Stimulated activated CD8-positive, alpha-beta memory T cell treated with anti-CD3 and anti-CD28 coated beads, Interleukin-4, amount 100 ng/mL, for 24 hours (primary cell): ENCODE data around the gene SPATA32.

Experiments
- DNase-seq: peaks from one replicate; pipeline ENCODE4 v3.0.0-alpha.2; 2020; ENCODE audit warnings: low read depth

Gene SPATA32

DNA sequence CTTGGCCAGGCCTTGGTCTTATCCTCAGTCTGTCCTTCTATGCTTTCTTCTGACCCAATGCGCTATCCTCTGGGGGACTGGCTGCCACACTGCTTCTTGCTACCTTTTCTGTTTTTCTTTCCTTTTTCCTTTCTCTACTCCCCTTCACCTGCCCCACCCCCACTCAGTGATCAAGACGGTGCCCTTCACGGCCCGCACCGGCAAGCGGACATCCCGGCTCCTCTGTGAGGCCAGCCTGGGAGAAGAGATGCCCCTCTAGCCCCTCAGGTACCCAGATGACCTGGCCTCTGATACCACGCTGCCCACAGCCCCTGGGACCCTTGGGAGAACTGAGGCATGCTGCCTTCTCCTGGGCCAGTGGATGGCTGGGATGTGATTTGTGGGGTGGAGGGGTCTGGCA lies 15.6 kb downstream of the SPATA32 start:
- no peak for DNase-seq

DNA sequence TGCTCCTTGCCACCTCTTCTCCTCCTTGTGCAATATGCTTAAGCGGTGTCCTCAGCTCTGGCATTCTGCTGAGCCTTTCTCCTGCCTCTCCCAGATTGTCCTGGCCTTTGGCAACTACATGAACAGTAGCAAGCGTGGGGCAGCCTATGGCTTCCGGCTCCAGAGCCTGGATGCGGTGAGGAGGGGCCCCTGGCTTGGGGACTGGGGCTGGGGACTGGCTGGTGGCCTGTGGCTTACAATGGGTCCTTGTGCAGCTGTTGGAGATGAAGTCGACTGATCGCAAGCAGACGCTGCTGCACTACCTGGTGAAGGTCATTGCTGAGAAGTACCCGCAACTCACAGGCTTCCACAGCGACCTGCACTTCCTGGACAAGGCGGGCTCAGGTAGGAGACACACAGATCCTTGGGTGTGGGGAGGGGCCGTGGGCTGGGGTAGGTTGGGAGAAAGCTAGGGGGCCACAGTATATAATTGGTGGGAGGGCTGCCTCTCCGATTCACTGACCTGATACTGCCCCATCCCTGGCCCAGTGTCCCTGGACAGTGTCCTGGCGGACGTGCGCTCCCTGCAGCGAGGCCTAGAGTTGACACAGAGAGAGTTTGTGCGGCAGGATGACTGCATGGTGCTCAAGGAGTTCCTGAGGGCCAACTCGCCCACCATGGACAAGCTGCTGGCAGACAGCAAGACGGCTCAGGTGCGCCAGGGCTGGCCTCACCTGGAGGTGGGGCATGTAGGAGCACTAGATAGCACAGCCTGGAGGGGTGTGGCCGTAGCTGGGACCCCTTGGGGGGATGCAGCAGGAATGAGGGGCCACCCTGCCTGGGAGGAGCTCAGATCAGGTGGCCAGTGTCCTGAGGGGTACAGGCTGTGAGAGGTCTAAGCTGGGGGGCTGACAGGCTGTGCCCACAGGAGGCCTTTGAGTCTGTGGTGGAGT lies 16.9 kb downstream of the SPATA32 start:
- no peak for DNase-seq

DNA sequence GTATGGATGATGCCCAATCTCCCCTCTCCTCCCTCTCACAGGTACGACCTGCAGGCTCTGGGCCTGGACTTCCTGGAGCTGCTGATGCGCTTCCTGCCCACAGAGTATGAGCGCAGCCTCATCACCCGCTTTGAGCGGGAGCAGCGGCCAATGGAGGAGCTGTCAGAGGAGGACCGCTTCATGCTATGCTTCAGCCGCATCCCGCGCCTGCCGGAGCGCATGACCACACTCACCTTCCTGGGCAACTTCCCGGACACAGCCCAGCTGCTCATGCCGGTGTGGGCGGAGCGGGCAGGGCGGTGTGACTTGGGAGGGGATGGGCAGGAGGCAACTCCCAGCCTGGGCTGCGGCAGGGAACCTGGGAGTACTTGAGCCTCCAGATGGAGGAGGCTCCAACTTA lies 18.1 kb downstream of the SPATA32 start:
- no peak for DNase-seq

DNA sequence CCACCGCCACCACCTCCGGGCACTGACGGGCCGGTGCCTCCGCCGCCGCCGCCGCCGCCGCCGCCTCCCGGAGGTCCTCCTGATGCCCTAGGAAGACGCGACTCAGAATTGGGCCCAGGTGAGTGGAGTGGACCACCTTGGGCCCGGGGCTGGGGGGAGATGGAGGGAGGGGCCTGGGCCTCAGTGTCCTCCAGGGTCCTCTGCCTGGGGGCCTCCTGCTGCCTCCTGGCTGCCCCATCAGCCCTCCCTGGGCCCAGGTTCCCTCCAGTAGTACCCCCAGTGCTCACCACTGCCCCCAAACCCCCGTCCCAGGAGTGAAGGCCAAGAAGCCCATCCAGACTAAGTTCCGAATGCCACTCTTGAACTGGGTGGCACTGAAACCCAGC lies 19.9 kb downstream of the SPATA32 start:
- DNase-seq: no peak

DNA sequence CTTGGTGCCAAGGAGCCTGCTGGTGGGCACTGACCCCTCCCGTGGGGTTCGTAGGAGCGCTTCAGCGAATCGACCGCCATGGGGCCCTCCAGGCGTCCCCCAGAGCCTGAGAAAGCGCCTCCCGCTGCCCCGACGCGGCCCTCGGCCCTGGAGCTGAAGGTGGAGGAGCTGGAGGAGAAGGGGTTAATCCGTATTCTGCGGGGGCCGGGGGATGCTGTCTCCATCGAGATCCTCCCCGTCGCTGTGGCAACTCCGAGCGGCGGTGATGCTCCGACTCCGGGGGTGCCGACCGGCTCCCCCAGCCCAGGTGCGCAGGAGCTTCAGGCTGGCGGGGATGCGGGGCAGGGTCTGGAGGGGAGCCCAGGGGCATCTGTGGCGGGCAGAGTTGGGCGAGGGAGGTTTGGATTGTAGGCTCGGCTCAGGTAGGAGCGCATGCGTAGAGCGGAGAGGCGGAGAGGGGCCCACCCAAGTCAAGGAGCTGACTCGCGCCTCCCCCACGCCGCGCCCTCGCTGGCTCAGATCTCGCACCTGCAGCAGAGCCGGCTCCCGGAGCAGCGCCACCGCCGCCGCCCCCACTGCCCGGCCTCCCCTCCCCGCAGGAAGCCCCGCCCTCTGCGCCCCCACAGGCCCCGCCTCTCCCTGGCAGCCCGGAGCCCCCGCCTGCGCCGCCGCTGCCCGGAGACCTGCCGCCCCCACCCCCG lies 20.4 kb downstream of the SPATA32 start:
- DNase-seq: no peak

DNA sequence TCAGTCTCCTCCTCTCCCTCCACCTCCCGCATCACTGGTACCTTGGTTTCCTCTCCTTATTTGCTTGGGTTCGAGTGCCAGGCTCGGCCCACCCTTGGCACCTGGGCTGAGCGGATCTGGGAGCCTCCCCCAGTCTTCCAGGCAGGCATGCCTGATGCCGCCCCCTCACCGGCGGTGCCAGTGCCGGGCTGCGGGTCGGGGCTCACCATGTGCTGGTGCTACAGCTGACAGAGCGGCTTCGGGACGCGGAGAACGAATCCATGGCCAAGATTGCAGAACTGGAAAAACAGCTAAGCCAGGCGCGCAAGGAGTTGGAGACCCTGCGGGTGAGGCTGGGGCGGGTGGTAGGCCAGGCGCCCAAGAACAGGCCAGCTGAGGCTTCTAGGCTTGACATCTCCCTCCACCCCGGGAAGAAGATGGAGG lies 21.0 kb downstream of the SPATA32 start:
- DNase-seq: no peak

DNA sequence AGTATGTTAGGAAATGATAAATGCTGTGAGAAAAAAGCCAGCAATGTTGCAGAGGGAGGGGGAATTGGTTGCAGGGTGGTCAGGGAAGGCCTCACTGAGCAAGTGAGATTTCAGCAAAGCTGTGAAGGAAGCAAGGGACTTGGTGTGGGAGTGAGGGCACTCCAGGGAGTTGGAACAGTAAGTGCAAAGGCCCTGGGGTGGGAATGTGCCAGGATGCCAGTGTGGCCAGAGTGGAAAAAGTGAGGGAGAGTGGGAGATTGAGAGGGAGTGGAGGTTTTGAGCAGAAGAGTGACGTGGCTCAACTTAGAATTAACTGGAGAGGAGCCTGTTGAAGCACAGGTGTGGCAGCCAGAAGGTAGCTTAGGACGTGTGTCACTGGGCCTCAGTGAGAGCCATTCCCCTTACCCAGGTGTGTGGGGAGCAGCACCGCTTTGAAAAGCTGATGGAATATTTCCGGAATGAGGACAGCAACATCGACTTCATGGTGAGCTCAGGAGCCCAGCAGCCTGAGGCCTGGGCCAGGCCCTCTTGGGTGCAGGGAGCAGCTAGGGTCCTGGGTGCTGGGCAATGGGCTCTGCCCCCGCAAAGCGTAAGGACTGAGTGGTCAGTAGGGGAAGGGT lies 23.6 kb downstream of the SPATA32 start:
- DNase-seq: no peak

DNA sequence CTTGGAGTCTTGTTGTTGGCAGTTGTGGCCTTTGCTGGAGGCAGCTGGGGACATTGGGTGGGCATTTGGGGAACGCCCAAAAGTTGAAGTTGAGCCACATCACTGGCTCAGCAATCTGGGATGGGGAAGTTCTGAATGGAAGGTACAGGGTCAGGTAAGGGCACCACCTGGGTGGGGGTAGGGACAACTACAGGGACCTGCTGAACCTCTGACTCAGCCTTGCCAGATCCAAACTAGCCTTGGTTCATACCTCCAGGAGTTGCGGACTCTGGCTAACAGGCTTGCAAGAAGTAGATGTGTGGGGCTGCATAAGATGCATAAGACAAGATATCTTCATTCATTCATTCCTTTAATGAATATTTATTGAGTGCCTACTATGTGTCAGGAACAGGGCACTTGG lies 24.2 kb downstream of the SPATA32 start:
- DNase-seq: no peak

DNA sequence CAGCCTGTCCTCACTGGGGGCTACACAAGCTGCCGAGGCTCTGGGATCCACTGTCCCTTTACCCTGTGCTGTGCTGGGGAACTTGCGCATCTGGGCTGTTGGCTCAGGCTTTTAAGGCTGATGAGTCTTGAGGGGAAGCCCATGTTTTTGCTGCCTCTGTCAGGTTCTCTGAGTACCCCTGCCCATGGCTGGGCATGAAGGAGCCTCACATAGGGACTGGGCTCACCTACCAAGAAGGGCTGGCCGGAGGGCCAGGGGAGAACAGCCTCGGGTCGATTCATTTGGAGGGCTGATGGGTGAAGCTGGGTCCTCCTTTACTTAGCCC lies 25.6 kb downstream of the SPATA32 start:
- DNase-seq: no peak

DNA sequence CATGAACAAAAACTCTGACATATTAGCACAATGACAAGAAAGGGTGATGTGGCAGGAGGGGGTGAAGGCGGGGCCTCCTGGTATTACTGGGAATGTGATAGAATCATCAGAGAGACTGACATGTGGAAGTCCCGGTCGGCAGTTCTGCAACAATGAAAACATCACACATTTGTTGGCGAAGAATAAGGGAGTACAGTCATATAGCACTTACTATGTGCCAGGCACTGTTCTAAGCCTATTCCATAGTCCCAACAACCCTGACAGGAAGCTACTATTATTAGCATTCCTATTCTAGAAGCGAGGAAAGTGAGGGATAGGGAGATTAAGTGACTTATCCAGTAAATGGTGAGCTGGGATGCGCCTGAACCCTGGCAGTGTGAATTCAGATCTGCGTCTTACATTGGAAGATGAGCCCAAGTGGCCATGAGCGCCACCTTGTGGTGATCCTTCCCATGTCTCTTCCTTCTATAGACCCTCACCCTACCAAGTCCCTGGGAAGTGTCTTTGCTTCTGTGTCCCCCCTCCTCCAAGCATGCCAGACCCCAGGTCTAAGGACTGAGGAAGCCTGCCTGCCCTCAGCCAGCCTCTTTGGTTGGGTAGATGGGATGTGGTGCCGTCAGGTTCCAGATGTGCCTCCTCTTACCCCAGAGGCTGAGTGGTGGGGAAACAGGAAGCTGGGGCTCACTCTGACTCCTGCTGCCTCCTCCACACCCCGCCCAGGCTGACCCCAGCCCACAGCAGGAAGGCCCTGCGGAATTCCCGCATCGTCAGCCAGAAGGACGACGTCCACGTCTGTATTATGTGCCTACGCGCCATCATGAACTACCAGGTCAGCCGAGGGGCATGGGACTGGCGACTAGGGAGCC lies 26.2 kb downstream of the SPATA32 start:
- peak; percentile 68 for DNase-seq

DNA sequence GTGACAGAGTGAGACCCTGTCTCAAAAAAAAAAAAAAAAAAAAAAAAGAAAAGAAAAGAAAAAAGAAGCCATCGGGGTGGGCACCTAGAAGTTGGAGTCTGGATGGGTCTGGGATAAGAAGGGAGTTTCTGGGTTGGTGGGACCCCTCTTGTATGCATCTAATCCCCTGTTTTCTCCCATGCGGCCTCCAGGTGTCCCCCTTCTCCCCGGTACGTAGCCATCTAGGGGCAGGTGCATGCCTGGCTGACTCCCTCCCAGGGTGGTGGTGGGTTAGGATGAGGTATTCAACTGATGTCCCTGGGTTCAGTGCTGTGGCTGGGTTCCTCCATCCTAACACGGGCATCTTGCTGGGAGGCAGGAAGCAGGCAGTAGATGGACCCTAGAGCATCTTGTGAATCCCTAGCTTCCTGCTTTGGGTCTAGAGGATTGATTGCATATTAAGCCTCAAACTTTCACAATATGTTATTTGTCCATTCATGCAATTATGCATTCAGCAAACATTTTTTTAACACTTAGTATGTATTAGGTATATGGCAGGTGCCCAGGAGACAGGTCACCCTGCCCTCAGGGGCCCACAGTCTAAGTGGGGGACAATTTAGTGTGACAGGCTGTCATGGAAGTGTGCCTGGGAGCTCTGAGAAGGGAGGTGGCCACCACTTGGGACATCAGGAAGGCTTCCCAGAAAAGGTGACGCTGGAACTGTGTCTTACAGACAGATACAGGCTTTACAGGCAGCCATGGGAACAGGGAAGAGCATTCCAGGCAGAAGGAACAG lies 27.1 kb downstream of the SPATA32 start:
- DNase-seq: no peak

DNA sequence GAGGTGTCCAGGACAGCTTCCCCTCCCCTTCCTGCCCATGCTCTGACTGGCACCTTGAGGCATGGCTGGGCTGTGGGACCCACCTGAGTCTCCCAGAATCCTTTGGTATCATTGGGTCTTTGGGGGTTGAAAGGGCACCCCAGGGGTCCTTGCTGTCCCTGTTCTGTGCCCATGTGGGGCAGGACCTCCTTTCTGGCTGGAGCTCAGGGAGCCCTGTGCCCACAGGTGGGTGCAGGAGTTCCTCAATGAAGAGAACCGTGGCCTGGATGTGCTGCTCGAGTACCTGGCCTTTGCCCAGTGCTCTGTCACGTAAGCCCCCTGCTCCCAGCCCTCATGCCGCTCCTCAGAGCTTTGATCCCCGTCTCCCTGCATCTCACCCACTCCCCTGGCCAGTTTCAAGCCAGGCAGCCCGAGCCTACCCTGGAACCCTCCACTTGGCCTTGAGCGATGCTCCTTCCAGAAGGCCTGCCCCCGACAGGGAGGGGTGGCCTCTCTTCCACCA lies 28.4 kb downstream of the SPATA32 start:
- no peak for DNase-seq

DNA sequence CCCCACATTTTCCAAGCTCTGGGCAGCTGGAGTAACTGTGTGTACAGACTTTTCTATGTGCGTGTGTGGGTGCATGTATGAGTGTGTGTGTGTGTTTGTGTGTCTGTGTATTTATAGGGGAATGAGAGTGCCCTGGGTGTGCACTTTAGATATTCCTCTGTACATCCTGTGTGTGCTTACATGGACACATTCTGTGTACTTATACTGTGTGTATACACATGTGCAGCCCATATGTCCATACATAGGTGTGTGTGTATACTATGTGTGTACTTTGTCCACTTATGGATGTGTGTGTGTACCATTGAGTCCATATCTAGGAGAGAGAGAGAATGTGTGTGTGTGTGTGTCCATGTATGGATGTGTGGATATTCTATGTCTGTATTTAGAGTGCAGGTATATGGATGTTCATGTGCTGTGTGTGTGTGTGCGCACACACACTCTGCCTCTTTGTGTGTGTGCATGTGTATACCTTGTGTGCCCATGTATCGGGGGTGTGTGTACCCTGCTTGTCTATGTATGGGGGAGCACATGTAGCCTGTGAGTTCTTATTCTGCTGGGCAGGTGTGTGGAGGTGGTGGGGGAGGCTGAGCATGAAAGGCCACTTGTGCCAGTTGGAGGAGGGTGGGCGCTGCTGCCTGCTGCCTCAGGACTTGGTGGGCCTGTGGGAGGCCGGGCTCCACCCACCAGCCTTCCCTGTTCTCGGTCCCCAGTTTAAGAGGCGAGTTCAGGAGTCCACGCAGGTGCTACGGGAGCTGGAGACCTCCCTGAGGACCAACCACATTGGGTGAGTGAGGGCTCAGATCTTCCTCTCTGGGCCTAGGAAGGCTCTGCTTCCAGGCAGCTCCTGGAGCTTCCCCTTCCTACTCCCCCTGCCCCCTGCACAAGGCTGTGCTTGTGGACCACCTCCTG lies 29.1 kb downstream of the SPATA32 start:
- DNase-seq: no peak

DNA sequence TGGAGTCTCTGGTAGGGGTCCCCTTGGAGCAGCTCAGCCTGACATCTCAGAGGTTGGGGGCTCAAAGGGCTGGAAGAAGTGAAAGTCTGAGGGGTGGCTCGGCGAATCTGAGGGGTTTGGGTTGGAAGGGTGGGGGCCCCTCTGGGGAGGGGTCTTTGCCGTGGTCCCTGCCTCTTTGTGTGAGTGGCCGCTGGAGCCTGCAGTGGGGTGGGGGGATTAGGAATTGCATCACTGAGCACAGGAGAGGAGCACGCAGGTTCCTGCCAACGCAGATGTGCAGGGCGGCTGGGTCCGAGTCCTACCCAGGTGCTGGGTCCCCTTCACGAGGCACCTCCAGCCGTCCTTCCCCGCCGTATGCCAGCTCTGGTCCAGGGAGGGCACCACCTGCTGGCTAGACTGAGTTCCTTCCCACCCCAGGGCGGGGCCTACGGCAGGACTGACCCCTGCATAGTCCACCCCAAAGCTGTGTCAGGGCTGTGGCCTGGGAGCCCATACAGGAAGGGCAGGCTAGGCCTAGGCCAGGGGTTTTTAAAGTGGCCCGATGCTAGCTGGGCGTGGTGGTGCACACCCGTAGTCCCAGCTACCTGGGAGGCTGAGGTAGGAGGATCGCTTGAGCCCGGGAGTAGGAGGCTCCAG lies 30.3 kb downstream of the SPATA32 start:
- no peak for DNase-seq

DNA sequence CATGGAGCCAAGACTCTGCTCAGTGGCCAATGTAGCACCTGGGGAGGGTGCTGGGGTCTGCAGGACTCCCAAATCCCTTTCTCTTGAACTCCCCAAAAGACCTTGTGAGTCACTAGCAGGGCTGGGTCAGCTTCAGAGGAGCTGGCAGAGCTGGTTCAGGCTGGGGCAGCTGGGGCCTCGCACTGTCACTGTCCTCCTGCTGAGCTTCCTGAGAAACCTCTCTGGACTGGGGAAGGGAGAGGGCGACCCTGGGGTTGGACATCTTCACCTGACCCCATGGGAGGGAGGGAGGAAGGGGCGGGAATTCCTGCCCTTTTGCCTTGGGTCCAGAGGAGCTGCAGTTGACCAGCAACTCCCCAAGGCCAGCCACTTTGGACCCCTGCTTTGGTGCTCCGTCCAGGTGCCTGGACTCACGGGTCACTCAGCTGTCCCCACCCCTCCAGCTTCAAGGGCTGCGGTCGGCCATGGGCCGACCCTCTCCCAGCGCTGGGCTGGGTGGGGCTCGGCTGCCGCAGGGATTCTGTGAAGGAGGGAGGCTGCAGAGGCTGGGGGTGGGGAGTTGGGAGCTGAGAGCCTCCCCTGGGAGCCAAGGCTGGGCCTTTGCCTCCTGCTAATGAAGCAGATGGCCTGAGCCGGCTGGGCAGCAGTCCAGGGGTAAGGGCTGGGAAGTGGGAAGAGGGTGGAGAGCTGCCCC lies 31.0 kb downstream of the SPATA32 start:
- no peak for DNase-seq

DNA sequence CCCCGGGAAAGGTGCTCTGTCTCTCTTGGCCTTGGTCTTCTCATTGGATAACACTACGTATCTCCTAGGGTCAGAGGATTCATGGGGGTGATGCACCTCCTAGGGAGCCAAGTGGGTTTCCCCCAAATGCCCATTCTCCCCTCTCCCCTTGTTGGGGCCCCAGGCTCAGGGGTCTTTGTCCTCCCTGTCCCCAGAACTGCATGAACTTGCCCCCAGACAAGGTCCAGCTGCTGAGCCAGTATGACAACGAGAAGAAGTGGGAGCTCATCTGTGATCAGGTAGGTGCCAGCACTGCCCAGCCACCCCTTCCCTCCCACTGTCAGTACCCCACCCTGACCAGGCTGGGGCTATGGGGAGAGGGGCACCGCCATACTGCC lies 31.5 kb downstream of the SPATA32 start:
- DNase-seq: no peak

DNA sequence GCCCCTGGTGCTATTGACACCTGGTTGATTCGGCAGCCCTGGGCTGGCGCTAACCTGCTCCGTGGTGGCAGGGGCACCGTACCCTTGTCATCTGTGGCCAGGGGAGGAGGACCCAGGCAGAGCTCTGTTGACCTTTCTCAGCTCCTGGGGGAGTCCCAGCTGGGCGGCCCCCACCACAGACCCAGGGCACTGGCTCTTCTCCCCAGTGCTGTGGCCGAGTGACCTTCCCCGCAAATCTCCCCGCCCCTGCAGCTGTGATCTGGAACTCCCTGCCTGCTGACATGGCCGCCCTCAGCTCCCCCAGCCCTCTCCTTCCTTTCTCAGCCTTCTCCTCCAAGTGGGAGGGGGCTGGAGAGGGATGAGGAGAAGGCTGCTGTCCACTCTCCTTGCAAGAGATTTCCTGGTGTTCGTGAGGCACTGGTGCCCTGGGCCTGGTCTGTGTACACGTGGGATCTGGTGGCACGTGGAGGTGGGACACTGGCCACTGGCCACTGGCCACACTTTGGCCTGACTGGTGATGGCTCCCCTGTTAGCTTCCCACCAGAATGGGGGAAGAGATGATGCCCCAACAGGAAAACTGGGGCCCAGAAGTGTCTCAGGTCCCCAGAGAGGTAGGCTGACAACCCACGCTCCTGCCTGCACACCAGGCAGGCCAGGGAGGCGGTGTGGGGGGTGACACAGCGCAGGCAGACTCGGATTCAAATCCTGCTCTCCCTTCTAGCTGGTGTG lies 32.0 kb downstream of the SPATA32 start:
- no peak for DNase-seq
